ENCODE measurements around the gene MEI4.
"Not testable (repeated sequence)": the region's sequence is repeated elsewhere in the genome, so short reads cannot be mapped to it uniquely, and the experiment has no call there.

The MEI4 gene

GRCh38 chr6:77678048-77678447, 25.2 kb downstream of the MEI4 start:
- DNase-seq (ENCODE audit: low read depth), result no peak

- DNase-seq (ENCODE audit: low read depth), result no peak
These were observed 30.7 kb downstream of the MEI4 start for GRCh38 chr6:77683515-77683914.

GRCh38 chr6:77686931-77687330, 34.1 kb downstream of the MEI4 start:
- no peak for DNase-seq (ENCODE audit: low read depth)

GRCh38 chr6:77688649-77689048, 35.8 kb downstream of the MEI4 start:
- DNase-seq (ENCODE audit: low read depth), result no peak

- not testable (repeated sequence) for DNase-seq (ENCODE audit: low read depth)
These were observed 47.3 kb downstream of the MEI4 start for GRCh38 chr6:77700095-77700494.

- DNase-seq (ENCODE audit: low read depth), result no peak
These were observed 54.8 kb downstream of the MEI4 start for GRCh38 chr6:77707603-77708002.

GRCh38 chr6:77715588-77715987, 62.7 kb downstream of the MEI4 start:
- no peak for DNase-seq (ENCODE audit: low read depth)

GRCh38 chr6:77716311-77716710, 63.5 kb downstream of the MEI4 start:
- DNase-seq (ENCODE audit: low read depth), result no peak

GRCh38 chr6:77736010-77736409, 83.2 kb downstream of the MEI4 start:
- not testable (repeated sequence) for DNase-seq (ENCODE audit: low read depth)

- no peak for DNase-seq (ENCODE audit: low read depth)
These were observed 87.5 kb downstream of the MEI4 start for GRCh38 chr6:77740380-77740779.

GRCh38 chr6:77752156-77752555, 99.3 kb downstream of the MEI4 start:
- not testable (repeated sequence) for DNase-seq (ENCODE audit: low read depth)

GRCh38 chr6:77762386-77762785, 109.5 kb downstream of the MEI4 start:
- DNase-seq (ENCODE audit: low read depth), result no peak

GRCh38 chr6:77763124-77763523, 110.3 kb downstream of the MEI4 start:
- no peak for DNase-seq (ENCODE audit: low read depth)

GRCh38 chr6:77764364-77764763, 111.5 kb downstream of the MEI4 start:
- DNase-seq (ENCODE audit: low read depth), result no peak

- DNase-seq (ENCODE audit: low read depth), result no peak
These were observed 120.5 kb downstream of the MEI4 start for GRCh38 chr6:77773157-77773822.

- DNase-seq (ENCODE audit: low read depth), result no peak
These were observed 121.6 kb downstream of the MEI4 start for GRCh38 chr6:77774457-77774856.

- no peak for DNase-seq (ENCODE audit: low read depth)
These were observed 123.6 kb downstream of the MEI4 start for GRCh38 chr6:77776441-77776840.

GRCh38 chr6:77778527-77778926, 125.7 kb downstream of the MEI4 start:
- no peak for DNase-seq (ENCODE audit: low read depth)

GRCh38 chr6:77786935-77787629, 134.2 kb downstream of the MEI4 start:
- no peak for DNase-seq (ENCODE audit: low read depth)

- DNase-seq (ENCODE audit: low read depth), result no peak
These were observed 144.3 kb downstream of the MEI4 start for GRCh38 chr6:77796824-77797809.

- DNase-seq (ENCODE audit: low read depth), result no peak
These were observed 159.5 kb downstream of the MEI4 start for GRCh38 chr6:77812304-77812703.

- no peak for DNase-seq (ENCODE audit: low read depth)
These were observed 160.3 kb downstream of the MEI4 start for GRCh38 chr6:77813090-77813489.

GRCh38 chr6:77814119-77814518, 161.3 kb downstream of the MEI4 start:
- no peak for DNase-seq (ENCODE audit: low read depth)
